ENCODE results near the gene ACBD5. TPM values are rescaled to one million over a fixed set of nuclear protein-coding genes. Genes with fewer than 3 reads are reported as not detected.
"Not testable (repeated sequence)": the region's sequence is repeated elsewhere in the genome, so short reads cannot be mapped to it uniquely, and the experiment has no call there.

Gene ACBD5, protein sequence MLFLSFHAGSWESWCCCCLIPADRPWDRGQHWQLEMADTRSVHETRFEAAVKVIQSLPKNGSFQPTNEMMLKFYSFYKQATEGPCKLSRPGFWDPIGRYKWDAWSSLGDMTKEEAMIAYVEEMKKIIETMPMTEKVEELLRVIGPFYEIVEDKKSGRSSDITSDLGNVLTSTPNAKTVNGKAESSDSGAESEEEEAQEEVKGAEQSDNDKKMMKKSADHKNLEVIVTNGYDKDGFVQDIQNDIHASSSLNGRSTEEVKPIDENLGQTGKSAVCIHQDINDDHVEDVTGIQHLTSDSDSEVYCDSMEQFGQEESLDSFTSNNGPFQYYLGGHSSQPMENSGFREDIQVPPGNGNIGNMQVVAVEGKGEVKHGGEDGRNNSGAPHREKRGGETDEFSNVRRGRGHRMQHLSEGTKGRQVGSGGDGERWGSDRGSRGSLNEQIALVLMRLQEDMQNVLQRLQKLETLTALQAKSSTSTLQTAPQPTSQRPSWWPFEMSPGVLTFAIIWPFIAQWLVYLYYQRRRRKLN
- 6.8 TPM for polyA plus RNA-seq (2013, experiment 1 of 2)
- 7.3 TPM for polyA plus RNA-seq (2013, experiment 2 of 2)

DNA sequence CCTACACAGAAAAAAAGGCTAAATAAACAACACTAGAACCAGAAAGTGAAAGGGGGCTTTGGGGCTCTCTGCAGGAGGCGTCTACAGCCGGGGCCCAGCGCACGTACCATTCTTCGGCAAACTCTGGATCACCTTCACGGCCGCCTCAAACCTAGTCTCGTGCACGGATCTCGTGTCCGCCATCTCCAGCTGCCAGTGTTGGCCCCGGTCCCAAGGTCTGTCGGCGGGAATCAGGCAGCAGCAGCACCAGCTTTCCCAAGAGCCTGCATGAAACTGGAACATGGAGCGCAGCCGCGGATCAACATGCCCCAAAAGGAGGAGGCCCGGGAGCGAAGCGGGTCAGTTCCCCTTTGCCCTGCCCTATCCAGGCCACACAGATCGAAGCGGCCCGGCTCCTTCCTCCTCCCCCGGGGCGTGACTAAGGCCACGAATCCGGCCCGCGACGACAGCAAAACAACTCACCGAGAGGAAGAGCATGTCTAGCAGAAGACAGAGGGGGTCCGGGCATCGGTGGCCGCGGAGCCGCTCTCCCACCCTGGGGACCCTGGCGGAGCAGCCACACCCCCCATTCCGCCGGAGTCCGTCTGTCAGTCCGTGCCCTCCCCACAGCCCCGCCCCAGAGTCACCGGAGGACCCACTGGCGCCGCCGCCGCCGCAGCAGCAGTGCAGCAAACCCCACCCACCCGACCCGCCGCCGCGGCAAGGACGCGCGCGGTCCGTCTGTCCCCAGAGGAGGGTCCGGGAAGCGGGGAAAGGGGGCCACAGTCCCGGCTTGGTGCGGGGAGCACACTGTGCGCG, at the start of gene ACBD5:
Gene ACBD5 (minus strand): TSS at position 586 of the 798 bp plus-strand sequence. CDS start 109 bp downstream, at position 477.
- Histone ChIP-seq H3K4ac (ENCODE audit: low read depth, low read length) (peak within 1 kb of the TSS; percentile 5), H2BK15ac (replicated peaks; ENCODE audit: low read depth) (no peak within 1 kb of the TSS), H3K36me3 (ENCODE audit: control insufficient read depth, insufficient read depth, low read length) (no peaks in the 10 kb centered on the region), H3K27ac (ENCODE audit: low read depth, low read length) (peak within 1 kb of the TSS; percentile 98), H3K27me3 (ENCODE audit: insufficient read depth, low read length, poor library complexity) (no peaks in the 10 kb centered on the region), H3K79me2 (ENCODE audit: control insufficient read depth, insufficient read depth, low read length) (no peaks in the 10 kb centered on the region), H3K9ac (ENCODE audit: low read length) (peak within 1 kb of the TSS; percentile 90), H2BK120ac (ENCODE audit: low read depth, low read length) (no peak within 1 kb of the TSS), H3K4me3 (ENCODE audit: low read length) (peak within 1 kb of the TSS; percentile 55), H3K56ac (ENCODE audit: low read length) (peak within 1 kb of the TSS; percentile 96), H3K4me1 (ENCODE audit: control insufficient read depth, low read depth, low read length) (peaks cover 1% of the 10 kb centered on the region), H3K23ac (ENCODE audit: low read length) (no peak within 1 kb of the TSS), H2BK5ac (ENCODE audit: low read length) (peak within 1 kb of the TSS; percentile 77), H4K8ac (ENCODE audit: low read depth, low read length) (no peak within 1 kb of the TSS), H3K79me1 (ENCODE audit: low read length) (peaks cover 1% of the 10 kb centered on the region), H4K5ac (ENCODE audit: low read length) (no peak within 1 kb of the TSS), H3K18ac (ENCODE audit: low read length) (peak within 1 kb of the TSS; percentile 77), H2AK5ac (ENCODE audit: low read length) (no peak within 1 kb of the TSS), H3K4me2 (ENCODE audit: low read length) (peak within 1 kb of the TSS; percentile 93)
- WGBS (ENCODE audit: extremely low coverage, insufficient coverage, low lambda C conversion rate): no CpG with 5 or more reads among the region's 64 CpGs
- DNase-seq: peak; percentile 95

DNA sequence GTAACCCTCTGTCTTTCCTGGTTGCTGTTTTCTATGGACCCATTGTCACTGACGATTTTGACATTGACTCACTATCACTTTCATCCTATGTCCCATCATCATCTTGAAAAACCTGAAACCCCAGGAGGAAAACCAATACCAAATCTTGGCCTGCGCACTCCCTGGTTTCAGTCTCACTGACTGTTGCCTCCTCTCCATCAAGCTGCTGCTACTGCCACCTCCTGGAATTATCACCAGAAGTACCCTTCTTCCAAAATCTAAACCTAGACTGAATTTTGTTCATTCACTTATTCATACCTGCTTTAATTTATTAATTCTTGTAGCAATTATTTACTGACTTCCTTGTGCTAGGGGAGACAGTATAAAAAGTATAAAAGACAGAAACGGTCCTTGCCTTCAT, 44.5 kb upstream of the ACBD5 start:
- Histone ChIP-seq H2AK5ac (ENCODE audit: low read length) (no peak overlapping the region), H3K36me3 (ENCODE audit: control insufficient read depth, insufficient read depth, low read length) (no peaks in the 10 kb centered on the region), H3K4me3 (ENCODE audit: low read length) (no peak overlapping the region), H4K5ac (ENCODE audit: low read length) (no peak overlapping the region), H3K4me2 (ENCODE audit: low read length) (no peak overlapping the region), H2BK120ac (ENCODE audit: low read depth, low read length) (no peak overlapping the region), H3K23ac (ENCODE audit: low read length) (no peak overlapping the region), H3K56ac (ENCODE audit: low read length) (no peak overlapping the region), H3K79me1 (ENCODE audit: low read length) (no peaks in the 10 kb centered on the region), H2BK5ac (ENCODE audit: low read length) (no peak overlapping the region), H3K18ac (ENCODE audit: low read length) (no peak overlapping the region), H3K79me2 (ENCODE audit: control insufficient read depth, insufficient read depth, low read length) (no peaks in the 10 kb centered on the region), H3K27ac (ENCODE audit: low read depth, low read length) (no peak overlapping the region), H3K4me1 (ENCODE audit: control insufficient read depth, low read depth, low read length) (no peaks in the 10 kb centered on the region), H4K8ac (ENCODE audit: low read depth, low read length) (no peak overlapping the region), H2BK15ac (replicated peaks; ENCODE audit: low read depth) (no peak overlapping the region), H3K4ac (ENCODE audit: low read depth, low read length) (no peak overlapping the region), H3K9ac (ENCODE audit: low read length) (no peak overlapping the region), H3K27me3 (ENCODE audit: insufficient read depth, low read length, poor library complexity) (no peaks in the 10 kb centered on the region)
- peak; percentile 45 for DNase-seq
- WGBS (ENCODE audit: extremely low coverage, insufficient coverage, low lambda C conversion rate): no CpG with 5 or more reads among the region's 3 CpGs

DNA sequence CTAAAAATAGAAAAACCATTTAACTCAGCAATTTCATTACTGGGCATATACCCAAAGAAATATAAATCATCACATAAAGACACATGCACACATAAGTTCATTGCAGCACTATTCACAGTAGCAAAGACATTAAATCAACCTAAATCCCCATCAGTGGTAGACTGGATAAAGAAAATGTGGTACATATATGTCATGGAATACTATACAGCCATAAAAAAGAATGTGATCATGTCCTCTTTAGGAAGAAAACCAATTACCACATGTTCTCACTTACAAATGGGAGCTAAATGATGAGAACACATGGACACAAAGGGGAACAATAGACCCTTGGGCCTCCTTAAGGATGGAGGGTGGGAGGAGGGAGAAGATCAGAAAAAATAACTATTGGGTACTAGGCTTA, 36.0 kb upstream of the ACBD5 start:
- Histone ChIP-seq H3K27ac (ENCODE audit: low read depth, low read length) (no peak overlapping the region), H2BK15ac (replicated peaks; ENCODE audit: low read depth) (no peak overlapping the region), H4K8ac (ENCODE audit: low read depth, low read length) (no peak overlapping the region), H3K4me1 (ENCODE audit: control insufficient read depth, low read depth, low read length) (no peaks in the 10 kb centered on the region), H3K79me2 (ENCODE audit: control insufficient read depth, insufficient read depth, low read length) (no peaks in the 10 kb centered on the region), H2AK5ac (ENCODE audit: low read length) (no peak overlapping the region), H3K4ac (ENCODE audit: low read depth, low read length) (no peak overlapping the region), H3K27me3 (ENCODE audit: insufficient read depth, low read length, poor library complexity) (no peaks in the 10 kb centered on the region), H3K4me2 (ENCODE audit: low read length) (no peak overlapping the region), H3K23ac (ENCODE audit: low read length) (no peak overlapping the region), H3K9ac (ENCODE audit: low read length) (no peak overlapping the region), H3K79me1 (ENCODE audit: low read length) (no peaks in the 10 kb centered on the region), H2BK5ac (ENCODE audit: low read length) (no peak overlapping the region), H4K5ac (ENCODE audit: low read length) (no peak overlapping the region), H3K4me3 (ENCODE audit: low read length) (no peak overlapping the region), H3K18ac (ENCODE audit: low read length) (no peak overlapping the region), H3K36me3 (ENCODE audit: control insufficient read depth, insufficient read depth, low read length) (no peaks in the 10 kb centered on the region), H3K56ac (ENCODE audit: low read length) (no peak overlapping the region), H2BK120ac (ENCODE audit: low read depth, low read length) (no peak overlapping the region)
- no peak for DNase-seq

DNA sequence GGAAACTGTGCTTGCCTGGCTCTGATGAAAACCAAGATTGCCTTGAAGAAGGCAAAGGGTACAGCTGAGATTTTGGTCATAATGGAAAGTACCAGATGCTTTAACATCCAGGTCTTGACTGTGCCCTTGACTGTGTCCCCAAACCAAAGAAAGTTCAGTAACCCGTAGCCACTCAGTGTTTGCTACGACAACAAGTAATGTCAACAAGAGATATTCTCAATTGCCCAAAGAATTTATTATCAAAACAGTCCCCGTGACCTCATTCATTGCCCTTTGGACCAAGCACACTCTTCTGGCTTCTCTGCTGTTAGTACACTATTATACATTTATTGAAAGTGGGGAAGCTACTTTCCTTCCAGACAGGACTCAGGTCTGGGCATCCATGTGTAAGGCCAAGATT, 25.4 kb upstream of the ACBD5 start:
- H3K4ac ChIP-seq (ENCODE audit: low read depth, low read length); H3K27me3 ChIP-seq (ENCODE audit: insufficient read depth, low read length, poor library complexity); DNase-seq; H2BK15ac ChIP-seq (replicated peaks; ENCODE audit: low read depth); H3K4me2 ChIP-seq (ENCODE audit: low read length); H2AK5ac ChIP-seq (ENCODE audit: low read length); H4K5ac ChIP-seq (ENCODE audit: low read length); H3K23ac ChIP-seq (ENCODE audit: low read length); H3K4me3 ChIP-seq (ENCODE audit: low read length); H3K4me1 ChIP-seq (ENCODE audit: control insufficient read depth, low read depth, low read length); H3K79me2 ChIP-seq (ENCODE audit: control insufficient read depth, insufficient read depth, low read length); H2BK120ac ChIP-seq (ENCODE audit: low read depth, low read length); H3K18ac ChIP-seq (ENCODE audit: low read length); H3K27ac ChIP-seq (ENCODE audit: low read depth, low read length); H3K36me3 ChIP-seq (ENCODE audit: control insufficient read depth, insufficient read depth, low read length); H3K79me1 ChIP-seq (ENCODE audit: low read length); H3K56ac ChIP-seq (ENCODE audit: low read length); H3K9ac ChIP-seq (ENCODE audit: low read length); H4K8ac ChIP-seq (ENCODE audit: low read depth, low read length); H2BK5ac ChIP-seq (ENCODE audit: low read length): not testable (repeated sequence)
- no CpG with 5 or more reads among the region's 3 CpGs for WGBS (ENCODE audit: extremely low coverage, insufficient coverage, low lambda C conversion rate)

DNA sequence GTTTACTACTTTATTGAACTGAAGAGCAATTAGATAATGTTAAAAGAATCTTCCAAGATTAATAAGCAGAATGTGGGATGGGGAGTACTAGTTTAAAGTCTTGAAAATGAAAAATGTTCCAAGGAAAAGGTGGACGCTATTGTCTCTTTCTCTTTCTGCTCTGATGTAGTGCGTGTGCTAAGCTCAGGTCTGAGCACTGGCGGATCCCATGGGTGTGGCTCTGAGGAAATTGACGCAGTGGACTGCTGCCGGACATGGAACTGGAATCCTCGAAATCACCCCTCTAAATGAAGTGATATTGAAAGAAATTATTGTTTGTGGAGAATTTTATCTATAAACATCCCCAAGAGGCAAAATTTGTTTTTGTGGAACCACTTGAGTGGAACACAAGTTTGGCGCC, 22.2 kb upstream of the ACBD5 start:
- H3K4ac ChIP-seq (ENCODE audit: low read depth, low read length); H2BK15ac ChIP-seq (replicated peaks; ENCODE audit: low read depth); DNase-seq; H3K4me1 ChIP-seq (ENCODE audit: control insufficient read depth, low read depth, low read length); H2BK5ac ChIP-seq (ENCODE audit: low read length); H3K9ac ChIP-seq (ENCODE audit: low read length); H3K79me1 ChIP-seq (ENCODE audit: low read length); H3K27ac ChIP-seq (ENCODE audit: low read depth, low read length); H3K18ac ChIP-seq (ENCODE audit: low read length); H3K79me2 ChIP-seq (ENCODE audit: control insufficient read depth, insufficient read depth, low read length); H3K23ac ChIP-seq (ENCODE audit: low read length); H2AK5ac ChIP-seq (ENCODE audit: low read length); H2BK120ac ChIP-seq (ENCODE audit: low read depth, low read length); H3K56ac ChIP-seq (ENCODE audit: low read length); H3K4me2 ChIP-seq (ENCODE audit: low read length); H4K8ac ChIP-seq (ENCODE audit: low read depth, low read length); H3K4me3 ChIP-seq (ENCODE audit: low read length); H3K27me3 ChIP-seq (ENCODE audit: insufficient read depth, low read length, poor library complexity); H3K36me3 ChIP-seq (ENCODE audit: control insufficient read depth, insufficient read depth, low read length); H4K5ac ChIP-seq (ENCODE audit: low read length): not testable (repeated sequence)
- no CpG with 5 or more reads among the region's 7 CpGs for WGBS (ENCODE audit: extremely low coverage, insufficient coverage, low lambda C conversion rate)
